SW 1271 (cell line): Measurements from ENCODE around the gene KIR3DL3.
"Not testable (repeated sequence)": the region's sequence is repeated elsewhere in the genome, so short reads cannot be mapped to it uniquely, and the experiment has no call there.

Experiments
- DNase-seq, 2 experiments: peaks; one replicate each; lab custom pipeline; 2025; lab: John Stamatoyannopoulos, UW

The KIR3DL3 gene

GRCh38 chr19:54724142-54724541 is at the start of gene KIR3DL3:
TSS of gene KIR3DL3 (plus strand) at chr19:54724442. CDS start at chr19:54724497, 55 bp downstream.
- no peak for DNase-seq

GRCh38 chr19:54676210-54676834 is 47.9 kb upstream of the KIR3DL3 start:
- peak in 1 of 2 experiments; percentile 43 for DNase-seq

- DNase-seq = no peak
Measured at GRCh38 chr19:54677217-54677616, 47.0 kb upstream of the KIR3DL3 start.

DNA sequence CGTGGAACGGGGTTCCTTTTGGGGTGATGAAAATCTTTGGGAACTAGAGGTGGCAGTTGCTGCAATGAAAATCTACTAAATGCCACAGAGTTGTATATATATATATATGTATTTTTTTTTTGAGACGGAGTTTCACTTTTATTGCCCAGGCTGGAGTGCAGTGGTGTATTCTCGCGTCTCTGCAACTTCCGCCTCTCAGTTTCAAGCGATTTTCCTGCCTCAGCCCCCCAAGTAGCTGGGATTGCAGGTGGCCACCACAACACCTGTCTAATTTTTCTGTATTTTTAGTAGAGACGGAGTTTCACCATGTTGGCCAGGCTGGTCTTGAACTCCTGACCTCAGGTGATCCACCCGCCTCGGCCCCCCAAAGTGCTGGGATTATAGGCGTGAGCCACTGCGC is 42.6 kb upstream of the KIR3DL3 start:
- DNase-seq = not testable (repeated sequence)

GRCh38 chr19:54682306-54682856 is 41.9 kb upstream of the KIR3DL3 start:
- DNase-seq = no peak

- no peak for DNase-seq
Measured at GRCh38 chr19:54684527-54684926, 39.7 kb upstream of the KIR3DL3 start.

DNA sequence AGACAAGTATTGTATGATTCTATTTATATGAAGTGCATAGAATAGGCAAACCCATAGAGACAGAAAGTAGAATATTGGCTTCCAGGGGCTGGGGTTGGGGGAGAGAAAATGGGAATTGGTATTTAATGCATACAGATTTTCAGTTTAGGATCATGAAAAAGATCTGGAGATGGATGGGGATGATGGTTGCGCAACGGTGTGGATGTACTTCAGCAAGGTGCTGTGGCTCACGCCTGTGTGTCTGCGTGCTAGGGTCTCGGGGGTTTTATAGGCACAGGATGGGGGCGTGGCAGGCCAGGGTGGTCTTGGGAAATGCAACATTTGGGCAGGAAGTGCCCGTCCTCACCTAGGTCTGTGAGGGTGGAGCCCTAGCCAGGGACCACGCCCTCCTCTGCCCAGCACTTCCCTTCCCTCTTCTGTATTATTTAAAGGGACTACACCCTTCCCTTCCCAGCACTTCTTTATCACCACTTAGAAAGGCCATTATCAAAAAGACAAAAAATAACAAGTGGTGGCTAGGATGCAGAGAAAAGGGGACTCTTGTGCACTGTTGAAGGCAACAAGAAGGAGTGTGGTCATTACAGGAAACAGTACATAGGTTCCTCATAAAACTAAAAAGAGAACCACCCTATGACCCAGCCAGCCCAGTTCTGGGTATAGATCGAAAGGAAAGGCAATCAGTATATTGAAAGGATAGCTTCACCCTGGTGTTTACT is 32.5 kb upstream of the KIR3DL3 start:
- DNase-seq = no peak

- no peak for DNase-seq
Measured at GRCh38 chr19:54692298-54692615, 32.0 kb upstream of the KIR3DL3 start.

- no peak for DNase-seq
Measured at GRCh38 chr19:54694648-54695047, 29.6 kb upstream of the KIR3DL3 start.

GRCh38 chr19:54696117-54696548 is 28.1 kb upstream of the KIR3DL3 start:
- no peak for DNase-seq

GRCh38 chr19:54696766-54697165 is 27.5 kb upstream of the KIR3DL3 start:
- no peak for DNase-seq

GRCh38 chr19:54697716-54698115 is 26.5 kb upstream of the KIR3DL3 start:
- not testable (repeated sequence) for DNase-seq

- DNase-seq = no peak
Measured at GRCh38 chr19:54704928-54705327, 19.3 kb upstream of the KIR3DL3 start.

GRCh38 chr19:54707962-54708361 is 16.3 kb upstream of the KIR3DL3 start:
- DNase-seq = no peak

DNA sequence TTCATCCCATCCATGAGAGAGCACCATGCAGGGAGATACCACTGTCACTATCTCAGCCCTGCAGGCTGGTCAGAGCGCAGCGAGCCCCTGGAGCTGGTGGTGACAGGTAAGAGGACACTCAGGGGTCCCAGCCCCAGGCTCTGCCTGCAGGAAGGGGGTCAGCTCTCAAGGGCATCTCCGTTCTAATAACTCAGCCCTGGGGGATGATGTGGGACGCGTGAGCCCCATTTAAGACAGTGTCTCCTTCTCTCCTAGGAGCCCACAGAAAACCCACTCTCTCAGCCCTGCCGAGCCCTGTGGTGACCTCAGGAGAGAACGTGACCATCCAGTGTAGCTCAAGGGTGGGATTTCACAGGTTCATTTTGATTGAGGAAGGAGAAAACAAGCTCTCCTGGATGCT is 15.5 kb upstream of the KIR3DL3 start:
- DNase-seq = peak in 1 of 2 experiments; percentile 73

DNA sequence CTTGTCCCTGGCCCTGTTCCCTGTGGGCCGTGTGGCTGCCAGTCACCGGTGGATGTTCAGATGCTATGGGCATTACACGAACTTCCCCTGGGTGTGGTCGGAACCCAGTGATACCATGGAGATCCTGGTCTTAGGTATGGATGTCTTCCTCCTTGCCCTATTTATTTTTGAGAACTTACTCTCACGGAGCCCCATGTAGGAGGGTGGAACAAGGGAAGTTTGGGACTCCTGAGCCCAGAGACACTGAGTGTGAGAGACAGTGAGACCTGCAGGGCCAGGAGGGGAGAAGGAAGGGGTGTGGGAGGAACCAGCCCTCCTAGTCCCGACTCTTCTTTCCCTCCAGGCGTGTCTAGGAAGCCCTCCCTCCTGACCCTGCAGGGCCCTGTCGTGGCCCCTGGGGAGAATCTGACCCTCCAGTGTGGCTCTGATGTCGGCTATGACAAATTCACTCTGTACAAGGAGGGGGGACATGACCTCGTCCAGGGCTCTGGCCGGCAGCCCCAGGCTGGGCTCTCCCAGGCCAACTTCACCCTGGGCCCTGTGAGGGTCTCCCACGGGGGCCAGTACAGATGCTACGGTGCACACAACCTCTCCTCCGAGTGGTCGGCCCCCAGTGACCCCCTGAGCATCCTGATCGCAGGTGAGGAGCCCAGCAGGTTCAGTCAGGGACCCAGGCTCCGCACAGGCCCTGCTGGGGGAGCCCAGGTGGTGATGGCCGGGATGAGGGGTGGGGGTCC is 14.9 kb upstream of the KIR3DL3 start:
- no peak for DNase-seq

GRCh38 chr19:54709956-54710355 is 14.3 kb upstream of the KIR3DL3 start:
- DNase-seq = not testable (repeated sequence)

- DNase-seq = no peak
Measured at GRCh38 chr19:54724644-54725043, 402 bp downstream of the KIR3DL3 start.

DNA sequence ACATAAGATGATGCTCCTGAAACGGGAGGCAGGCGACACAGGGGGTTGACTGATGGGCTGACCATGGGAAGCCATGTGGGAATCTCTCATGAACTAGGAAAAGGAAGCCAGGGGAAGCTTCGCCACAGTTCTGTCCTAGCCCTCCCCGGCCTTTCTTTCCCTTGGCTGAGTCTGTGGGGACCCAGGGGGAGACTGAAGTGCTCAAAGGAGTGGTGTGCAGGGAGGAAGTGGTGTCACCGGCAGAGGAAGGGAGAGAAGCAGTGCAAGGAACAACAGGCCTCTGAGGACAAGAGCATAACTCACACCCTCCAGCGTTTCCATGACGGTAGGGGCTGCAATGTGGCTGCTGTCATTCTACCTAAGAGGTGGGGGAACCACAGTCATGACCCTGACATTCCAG is 1.1 kb downstream of the KIR3DL3 start:
- DNase-seq = no peak

- no peak for DNase-seq
Measured at GRCh38 chr19:54727562-54727961, 3.3 kb downstream of the KIR3DL3 start.

DNA sequence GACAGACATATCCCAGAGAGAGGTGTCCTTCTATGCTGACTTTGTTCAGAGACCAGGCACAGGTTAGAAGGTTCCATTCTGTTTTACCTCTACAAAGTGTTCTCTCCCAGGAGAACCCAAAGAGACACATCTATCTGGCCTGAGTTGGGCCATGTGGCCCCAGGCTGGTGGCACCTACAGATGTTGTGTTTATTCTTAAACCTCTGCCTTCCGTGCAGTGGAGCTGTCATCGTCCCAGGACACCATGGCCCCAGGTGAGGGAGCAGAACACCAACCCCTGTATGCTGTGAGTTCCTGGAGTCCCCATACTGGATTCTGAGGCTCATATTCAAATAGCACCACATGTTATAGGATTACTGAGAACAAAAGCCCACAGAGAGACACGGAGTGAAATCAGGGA is 3.9 kb downstream of the KIR3DL3 start:
- DNase-seq = no peak

- DNase-seq = no peak
Measured at GRCh38 chr19:54729416-54730188, 5.4 kb downstream of the KIR3DL3 start.
